ENCODE data around the gene DYRK1B.
"Not testable (repeated sequence)": the region's sequence is repeated elsewhere in the genome, so short reads cannot be mapped to it uniquely, and the experiment has no call there.

DNA sequence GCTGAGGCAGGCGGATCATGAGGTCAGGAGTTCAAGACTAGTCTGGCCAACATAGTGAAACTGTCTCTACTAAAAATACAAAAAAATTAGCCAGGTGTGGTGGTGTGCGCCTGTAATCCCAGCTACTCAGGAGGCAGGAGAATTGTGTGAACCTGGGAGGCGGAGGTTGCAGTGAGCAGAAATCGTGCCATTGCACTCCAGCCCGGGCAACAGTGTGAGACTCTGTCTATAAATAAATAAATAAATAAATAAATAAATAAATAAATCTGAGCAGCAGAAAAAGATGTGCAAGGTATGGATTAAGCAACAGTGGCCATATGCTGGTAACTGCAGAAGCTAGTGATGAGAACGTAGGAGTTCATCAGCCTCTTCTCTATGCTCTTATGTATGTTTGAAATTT is 19.9 kb downstream of the DYRK1B start:
- TF ChIP-seq, protein P1, sequence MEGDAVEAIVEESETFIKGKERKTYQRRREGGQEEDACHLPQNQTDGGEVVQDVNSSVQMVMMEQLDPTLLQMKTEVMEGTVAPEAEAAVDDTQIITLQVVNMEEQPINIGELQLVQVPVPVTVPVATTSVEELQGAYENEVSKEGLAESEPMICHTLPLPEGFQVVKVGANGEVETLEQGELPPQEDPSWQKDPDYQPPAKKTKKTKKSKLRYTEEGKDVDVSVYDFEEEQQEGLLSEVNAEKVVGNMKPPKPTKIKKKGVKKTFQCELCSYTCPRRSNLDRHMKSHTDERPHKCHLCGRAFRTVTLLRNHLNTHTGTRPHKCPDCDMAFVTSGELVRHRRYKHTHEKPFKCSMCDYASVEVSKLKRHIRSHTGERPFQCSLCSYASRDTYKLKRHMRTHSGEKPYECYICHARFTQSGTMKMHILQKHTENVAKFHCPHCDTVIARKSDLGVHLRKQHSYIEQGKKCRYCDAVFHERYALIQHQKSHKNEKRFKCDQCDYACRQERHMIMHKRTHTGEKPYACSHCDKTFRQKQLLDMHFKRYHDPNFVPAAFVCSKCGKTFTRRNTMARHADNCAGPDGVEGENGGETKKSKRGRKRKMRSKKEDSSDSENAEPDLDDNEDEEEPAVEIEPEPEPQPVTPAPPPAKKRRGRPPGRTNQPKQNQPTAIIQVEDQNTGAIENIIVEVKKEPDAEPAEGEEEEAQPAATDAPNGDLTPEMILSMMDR (IDR thresholded peaks at IDR 0.05), result not testable (repeated sequence)
- TF ChIP-seq POLR2A (IDR thresholded peaks at IDR 0.05; ENCODE audit: low read length); EP300 (IDR thresholded peaks at IDR 0.05); CHD2 (IDR thresholded peaks at IDR 0.05; ENCODE audit: low read length, partially characterized antibody); HDAC2 (IDR thresholded peaks at IDR 0.05); ZFP36 (IDR thresholded peaks at IDR 0.05; ENCODE audit: borderline replicate concordance, partially characterized antibody); TP53 (CRISPR knock-in tag; IDR thresholded peaks at IDR 0.05); CEBPB (IDR thresholded peaks at IDR 0.05); BHLHE40 (IDR thresholded peaks at IDR 0.05; ENCODE audit: low read depth, low read length): not testable (repeated sequence)
- TF ChIP-seq, protein P2, sequence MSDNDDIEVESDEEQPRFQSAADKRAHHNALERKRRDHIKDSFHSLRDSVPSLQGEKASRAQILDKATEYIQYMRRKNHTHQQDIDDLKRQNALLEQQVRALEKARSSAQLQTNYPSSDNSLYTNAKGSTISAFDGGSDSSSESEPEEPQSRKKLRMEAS (IDR thresholded peaks at IDR 0.05), result not testable (repeated sequence)
- TF ChIP-seq, protein P3, sequence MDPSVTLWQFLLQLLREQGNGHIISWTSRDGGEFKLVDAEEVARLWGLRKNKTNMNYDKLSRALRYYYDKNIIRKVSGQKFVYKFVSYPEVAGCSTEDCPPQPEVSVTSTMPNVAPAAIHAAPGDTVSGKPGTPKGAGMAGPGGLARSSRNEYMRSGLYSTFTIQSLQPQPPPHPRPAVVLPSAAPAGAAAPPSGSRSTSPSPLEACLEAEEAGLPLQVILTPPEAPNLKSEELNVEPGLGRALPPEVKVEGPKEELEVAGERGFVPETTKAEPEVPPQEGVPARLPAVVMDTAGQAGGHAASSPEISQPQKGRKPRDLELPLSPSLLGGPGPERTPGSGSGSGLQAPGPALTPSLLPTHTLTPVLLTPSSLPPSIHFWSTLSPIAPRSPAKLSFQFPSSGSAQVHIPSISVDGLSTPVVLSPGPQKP (IDR thresholded peaks at IDR 0.05; ENCODE audit: low read depth, low read length), result not testable (repeated sequence)
